Karpas-422 (cell line): ENCODE data around the gene NTHL1. TPM values are rescaled to one million over a fixed set of nuclear protein-coding genes. Genes with fewer than 3 reads are reported as not detected.

Experiments used
- DNase-seq: peaks from one replicate; pipeline ENCODE4 v3.0.0-alpha.2; 2015
- H2AFZ ChIP-seq: fragments of 200-600 bp; sonication (generic); 2 replicates; pipeline ENCODE4 v1.6.1; 2014; ENCODE audit warnings: antibody characterized with exemption, low read length, mixed read lengths
- H3K27ac ChIP-seq: fragments of 200-600 bp; sonication (generic); 2 replicates; pipeline ENCODE4 v1.5.1; 2014; ENCODE audit warnings: mild to moderate bottlenecking, low read length, moderate library complexity
- H3K27me3 ChIP-seq: fragments of 200-600 bp; sonication (generic); 2 replicates; pipeline ENCODE4 v1.6.1; 2014; ENCODE audit warnings: low read length, mixed read lengths
- H3K36me3 ChIP-seq: fragments of 200-600 bp; sonication (generic); 2 replicates; pipeline ENCODE4 v1.6.1; 2014; ENCODE audit warnings: low read length, mixed read lengths; ENCODE audit not compliant: insufficient read depth
- H3K4me1 ChIP-seq: fragments of 200-600 bp; sonication (generic); 2 replicates; pipeline ENCODE4 v1.6.1; 2014; ENCODE audit warnings: mild to moderate bottlenecking, low read length, mixed read lengths
- H3K4me2 ChIP-seq: fragments of 200-600 bp; sonication (generic); 2 replicates; pipeline ENCODE4 v1.6.1; 2014; ENCODE audit warnings: low read length, low read depth, mild to moderate bottlenecking; ENCODE audit not compliant: poor library complexity, severe bottlenecking
- H3K4me3 ChIP-seq: fragments of 200-600 bp; sonication (generic); 2 replicates; pipeline ENCODE4 v1.5.1; 2014; ENCODE audit warnings: mild to moderate bottlenecking, antibody characterized with exemption, low read length, mixed read lengths
- H3K79me2 ChIP-seq: fragments of 200-600 bp; sonication (generic); 2 replicates; pipeline ENCODE4 v1.6.1; 2014; ENCODE audit warnings: mild to moderate bottlenecking, low read length, mixed read lengths
- H3K9ac ChIP-seq: fragments of 200-600 bp; sonication (generic); 2 replicates; pipeline ENCODE4 v1.6.0; 2014; ENCODE audit warnings: low read length
- H3K9me2 ChIP-seq: fragments of 200-600 bp; sonication (generic), shearing (Covaris generic); replicated peaks from 2 replicates; pipeline ENCODE4 v1.6.0; 2014; ENCODE audit warnings: mild to moderate bottlenecking, low read length, moderate library complexity; ENCODE audit not compliant: insufficient read depth
- H3K9me3 ChIP-seq: fragments of 300-700, 200-600 bp; sonication (generic); 2 replicates; pipeline ENCODE4 v1.6.1; 2014; ENCODE audit warnings: low read length, mixed read lengths
- H4K20me1 ChIP-seq: fragments of 200-600 bp; sonication (generic); 2 replicates; pipeline ENCODE4 v1.6.1; 2014; ENCODE audit warnings: mild to moderate bottlenecking, antibody characterized with exemption, low read length, low read depth; ENCODE audit not compliant: insufficient read depth
- total RNA-seq: library from RNA; depleted of rRNA; stranded (reverse); fragments of >200 nt; shearing (Covaris generic); gene quantifications from 2 replicates; pipeline ENCODE4 v1.2.3, GENCODE V29; 2014; ENCODE audit warnings: low replicate concordance

NTHL1 gene
- total RNA-seq, 1 experiment from 2014 or later = 23.2 TPM

DNA sequence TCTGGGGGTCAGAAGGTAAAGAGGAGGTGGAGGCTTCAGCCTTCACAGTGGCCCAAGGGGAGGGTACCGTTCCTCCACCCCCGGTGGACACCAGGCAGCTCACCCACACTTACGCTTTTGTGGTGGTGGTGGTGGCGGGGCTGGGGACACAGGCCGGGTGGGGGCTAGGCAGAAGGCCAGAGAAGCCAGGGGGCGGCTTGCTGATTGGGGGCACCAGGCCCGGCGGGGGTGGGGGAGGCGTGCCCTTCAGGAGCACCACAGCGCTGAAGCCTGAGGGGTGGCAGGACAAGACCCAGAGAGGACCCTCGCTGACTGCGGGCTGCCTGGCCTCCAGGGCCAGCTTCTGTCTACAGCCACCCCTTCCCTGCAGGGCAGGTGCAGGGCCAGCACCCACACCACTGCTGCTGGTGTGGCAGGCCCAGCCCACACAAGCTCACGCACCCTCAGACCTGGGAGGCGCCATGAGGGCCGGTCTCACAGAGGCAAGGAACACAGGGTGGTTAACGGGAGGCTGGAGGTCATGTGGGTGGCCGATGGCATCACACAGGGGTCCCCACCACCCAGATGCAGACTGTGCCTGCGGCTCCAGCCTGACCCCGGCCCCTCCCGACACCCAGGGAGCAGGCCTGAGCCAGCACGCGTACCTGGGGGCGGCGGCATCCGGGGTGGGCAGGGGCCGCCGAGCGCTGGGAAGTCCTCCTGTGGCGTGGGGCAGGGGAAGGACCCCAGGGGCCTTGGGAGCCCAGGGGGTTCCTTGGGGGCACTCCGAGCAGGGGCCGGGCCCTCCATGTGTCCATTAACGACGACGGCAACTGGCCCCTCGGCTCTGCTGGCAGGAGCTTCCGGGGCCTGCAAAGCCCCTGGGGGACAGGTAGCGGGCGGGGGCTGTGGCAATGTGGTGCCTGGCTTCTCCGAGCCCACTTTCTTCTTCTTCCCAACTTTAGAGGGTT, 48.5 kb downstream of the NTHL1 start:
- DNase-seq = no peak
- Histone ChIP-seq H3K9ac (no peak overlapping the region), H3K9me2 (no peaks in the 10 kb centered on the region), H3K36me3 (peaks cover 14% of the 10 kb centered on the region), H4K20me1 (peaks cover 22% of the 10 kb centered on the region), H3K4me2 (no peak overlapping the region), H3K4me1 (peaks cover 2% of the 10 kb centered on the region), H2AFZ (no peak overlapping the region), H3K4me3 (no peak overlapping the region), H3K9me3 (no peaks in the 10 kb centered on the region), H3K27ac (no peak overlapping the region), H3K79me2 (peaks cover 11% of the 10 kb centered on the region), H3K27me3 (no peaks in the 10 kb centered on the region)

DNA sequence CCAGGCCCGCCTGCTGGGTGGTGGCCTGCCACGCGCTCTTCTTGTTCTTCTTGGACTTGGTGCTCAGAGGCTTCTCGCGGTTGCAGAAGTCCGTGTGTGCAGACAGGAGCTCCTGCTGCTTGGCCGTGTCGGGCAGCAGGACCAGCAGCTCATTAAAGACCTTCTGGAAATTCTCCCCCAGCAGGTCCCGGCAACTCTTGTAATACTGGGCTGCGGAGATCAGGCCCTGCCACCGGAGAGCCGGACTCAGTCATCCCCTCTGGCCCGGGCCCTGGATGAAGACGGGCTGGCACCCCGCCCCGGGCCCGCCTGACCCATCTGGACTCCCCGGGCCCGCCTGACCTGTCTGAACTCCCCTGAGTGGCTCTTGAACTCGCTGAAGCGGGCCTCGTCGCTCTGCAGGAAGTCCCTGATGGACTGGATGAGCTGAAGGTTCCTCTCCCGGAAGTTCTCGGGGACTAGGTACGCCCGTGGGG, 49.2 kb downstream of the NTHL1 start:
- Histone ChIP-seq H3K79me2 (peaks cover 7% of the 10 kb centered on the region), H4K20me1 (peaks cover 17% of the 10 kb centered on the region), H3K9ac (no peak overlapping the region), H3K4me1 (no peaks in the 10 kb centered on the region), H3K4me3 (no peak overlapping the region), H3K27me3 (no peaks in the 10 kb centered on the region), H3K36me3 (peaks cover 11% of the 10 kb centered on the region), H3K27ac (no peak overlapping the region), H3K9me3 (no peaks in the 10 kb centered on the region), H3K9me2 (no peaks in the 10 kb centered on the region), H3K4me2 (no peak overlapping the region), H2AFZ (no peak overlapping the region)
- no peak for DNase-seq

GRCh38 chr16:1997494-1998359, 49.9 kb downstream of the NTHL1 start:
- DNase-seq = no peak
- H3K27ac ChIP-seq = no peak overlapping the region
- no peaks in the 10 kb centered on the region for H3K4me1 ChIP-seq
- H3K9me2 ChIP-seq = no peaks in the 10 kb centered on the region
- H2AFZ ChIP-seq = no peak overlapping the region
- H3K9ac ChIP-seq = no peak overlapping the region
- H3K27me3 ChIP-seq = no peaks in the 10 kb centered on the region
- H3K4me3 ChIP-seq = no peak overlapping the region
- H3K79me2 ChIP-seq = peaks cover under 1% of the 10 kb centered on the region; the same call in 1 of the 2 replicates
- no peak overlapping the region for H3K4me2 ChIP-seq
- H4K20me1 ChIP-seq = peaks cover 10% of the 10 kb centered on the region; the same call in 1 of the 2 replicates
- H3K36me3 ChIP-seq = peaks cover 7% of the 10 kb centered on the region
- H3K9me3 ChIP-seq = no peaks in the 10 kb centered on the region

GRCh38 chr16:1993731-1994131, 53.9 kb downstream of the NTHL1 start:
- no peak overlapping the region for H3K27ac ChIP-seq
- H4K20me1 ChIP-seq = no peaks in the 10 kb centered on the region
- DNase-seq = no peak

DNA sequence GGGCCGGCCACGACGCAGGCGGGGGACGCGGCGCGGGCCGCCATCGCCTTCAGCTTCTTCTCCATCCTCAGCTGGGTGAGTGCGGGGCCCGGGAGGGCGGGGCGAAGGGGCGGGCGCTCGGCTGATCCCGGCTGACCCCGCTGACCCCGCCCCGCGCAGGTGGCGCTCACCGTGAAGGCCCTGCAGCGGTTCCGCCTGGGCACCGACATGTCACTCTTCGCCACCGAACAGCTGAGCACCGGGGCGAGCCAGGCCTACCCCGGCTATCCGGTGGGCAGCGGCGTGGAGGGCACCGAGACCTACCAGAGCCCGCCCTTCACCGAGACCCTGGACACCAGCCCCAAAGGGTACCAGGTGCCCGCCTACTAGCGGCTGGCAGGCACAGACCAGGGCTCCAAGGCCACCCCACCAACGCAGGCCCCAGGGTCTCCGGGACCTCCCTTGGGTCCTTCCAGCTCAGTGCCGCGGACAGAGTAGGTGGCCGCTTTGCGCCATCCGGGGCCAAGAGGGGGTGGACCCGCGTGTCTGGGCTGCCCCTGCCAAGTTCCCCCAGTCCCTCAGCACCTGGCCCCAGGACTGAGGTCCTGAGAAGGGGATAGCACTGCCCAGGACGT, 54.8 kb downstream of the NTHL1 start:
- Histone ChIP-seq H2AFZ (no peak overlapping the region), H3K4me3 (no peak overlapping the region), H3K9me3 (no peaks in the 10 kb centered on the region), H3K9me2 (no peaks in the 10 kb centered on the region), H3K27me3 (no peaks in the 10 kb centered on the region), H3K36me3 (no peaks in the 10 kb centered on the region; the same call in 1 of the 2 replicates), H3K4me1 (peaks cover 21% of the 10 kb centered on the region), H3K27ac (no peak overlapping the region), H4K20me1 (no peaks in the 10 kb centered on the region), H3K79me2 (no peaks in the 10 kb centered on the region), H3K4me2 (no peak overlapping the region), H3K9ac (no peak overlapping the region)
- DNase-seq = no peak

More at GRCh38 chr16:1993731-1994131, 53.9 kb downstream of the NTHL1 start:
- H3K9ac ChIP-seq = no peak overlapping the region
- no peaks in the 10 kb centered on the region for H3K9me3 ChIP-seq
- no peaks in the 10 kb centered on the region for H3K27me3 ChIP-seq
- H3K9me2 ChIP-seq = no peaks in the 10 kb centered on the region
- H3K79me2 ChIP-seq = no peaks in the 10 kb centered on the region
- no peak overlapping the region for H2AFZ ChIP-seq
- no peak overlapping the region for H3K4me3 ChIP-seq
- H3K4me1 ChIP-seq = peaks cover 21% of the 10 kb centered on the region
- no peaks in the 10 kb centered on the region; the same call in 1 of the 2 replicates for H3K36me3 ChIP-seq
- no peak overlapping the region for H3K4me2 ChIP-seq

DNA sequence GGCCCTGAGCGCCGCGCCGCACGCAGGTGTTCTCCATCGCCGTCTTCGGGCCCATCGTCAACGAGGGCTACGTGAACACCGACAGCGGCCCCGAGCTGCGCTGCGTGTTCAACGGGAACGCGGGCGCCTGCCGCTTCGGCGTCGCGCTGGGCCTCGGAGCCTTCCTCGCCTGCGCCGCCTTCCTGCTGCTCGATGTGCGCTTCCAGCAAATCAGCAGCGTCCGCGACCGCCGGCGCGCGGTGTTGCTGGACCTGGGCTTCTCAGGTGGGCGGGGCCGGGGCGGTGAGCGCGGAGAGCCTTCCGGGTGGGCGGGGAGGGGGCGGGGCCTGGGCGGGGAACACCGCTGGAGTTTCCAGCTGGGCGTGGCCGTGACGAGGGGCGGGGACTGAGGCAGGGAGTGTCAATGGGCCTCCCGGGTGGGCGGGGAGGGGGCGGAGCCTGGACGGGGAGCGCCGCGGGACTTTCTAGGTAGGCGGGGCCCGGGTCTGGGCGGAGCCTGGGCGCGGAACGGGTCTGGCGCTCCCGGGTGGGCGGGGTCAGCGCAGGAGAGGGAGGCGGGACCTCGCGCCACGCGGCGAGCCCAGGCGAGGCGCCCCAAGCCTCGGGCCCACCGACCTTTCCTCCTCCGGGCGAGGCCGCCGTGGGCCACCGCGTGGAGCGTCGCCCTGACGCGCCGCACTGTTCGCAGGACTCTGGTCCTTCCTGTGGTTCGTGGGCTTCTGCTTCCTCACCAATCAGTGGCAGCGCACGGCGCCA, 55.5 kb downstream of the NTHL1 start:
- no peaks in the 10 kb centered on the region; the same call in 1 of the 2 replicates for H3K36me3 ChIP-seq
- no peaks in the 10 kb centered on the region for H3K9me2 ChIP-seq
- DNase-seq = peak; percentile 98
- H3K9me3 ChIP-seq = no peaks in the 10 kb centered on the region
- H2AFZ ChIP-seq = peak overlapping the region; percentile 30; the same call in 1 of the 2 replicates
- no peaks in the 10 kb centered on the region for H3K79me2 ChIP-seq
- no peaks in the 10 kb centered on the region for H4K20me1 ChIP-seq
- H3K27ac ChIP-seq = no peak overlapping the region
- H3K9ac ChIP-seq = peak overlapping the region; percentile 53; the same call in 1 of the 2 replicates
- H3K27me3 ChIP-seq = no peaks in the 10 kb centered on the region
- H3K4me1 ChIP-seq = peaks cover 21% of the 10 kb centered on the region
- H3K4me3 ChIP-seq = peak overlapping the region; percentile 74; the same call in 1 of the 2 replicates
- peak overlapping the region; percentile 89 for H3K4me2 ChIP-seq

GRCh38 chr16:1991588-1991947, 56.1 kb downstream of the NTHL1 start:
- peak overlapping the region; percentile 74; the same call in 1 of the 2 replicates for H3K4me3 ChIP-seq
- H3K36me3 ChIP-seq = no peaks in the 10 kb centered on the region
- no peak for DNase-seq
- H3K9ac ChIP-seq = peak overlapping the region; percentile 53
- peak overlapping the region; percentile 43; the same call in 1 of the 2 replicates for H3K27ac ChIP-seq
- H3K79me2 ChIP-seq = no peaks in the 10 kb centered on the region
- H4K20me1 ChIP-seq = no peaks in the 10 kb centered on the region
- H2AFZ ChIP-seq = peak overlapping the region; percentile 30; the same call in 1 of the 2 replicates
- peak overlapping the region; percentile 89 for H3K4me2 ChIP-seq
- H3K9me3 ChIP-seq = no peaks in the 10 kb centered on the region
- H3K9me2 ChIP-seq = no peaks in the 10 kb centered on the region
- no peaks in the 10 kb centered on the region for H3K27me3 ChIP-seq
- H3K4me1 ChIP-seq = peaks cover 21% of the 10 kb centered on the region
